ENCODE results near the gene F13A1. TPM values are rescaled to one million over a fixed set of nuclear protein-coding genes. Genes with fewer than 3 reads are reported as not detected.

F13A1 gene
- total and polyA plus RNA-seq, 2 of the 8 experiments (the other 6 are each of a cell fraction or from before 2014, with no cell fraction given): 0.57 to 1.5 TPM

GRCh38 chr6:6251555-6252280, 68.7 kb downstream of the F13A1 start:
- Histone ChIP-seq H2BK12ac (ENCODE audit: low read depth, low read length) (no peak overlapping the region), H2BK15ac (ENCODE audit: low read length) (no peak overlapping the region), H2BK120ac (replicated peaks; ENCODE audit: low read depth, low read length) (no peak overlapping the region), H3K18ac (ENCODE audit: extremely low read depth, low read length) (no peak overlapping the region), H4K91ac (replicated peaks; ENCODE audit: insufficient read length, low read length) (no peak overlapping the region), H3K27me3 (replicated peaks in 1 of 4; ENCODE audit: control insufficient read depth in 3 of 4, extremely low read depth in 1 of 4, insufficient read depth in 3 of 4, low read length in 3 of 4) (no peaks in the 10 kb centered on the region), H2AK5ac (ENCODE audit: low read depth, low read length) (no peak overlapping the region), H3K14ac (ENCODE audit: insufficient read length) (no peak overlapping the region), H2BK5ac (ENCODE audit: low read depth, low read length) (no peak overlapping the region), H3K79me2 (ENCODE audit: control insufficient read depth in 1 of 2, insufficient read depth in 2 of 2, low read length in 2 of 2) (no peaks in the 10 kb centered on the region), H2BK20ac (ENCODE audit: low read length) (no peak overlapping the region), H2AFZ (ENCODE audit: low read length) (no peak overlapping the region), H3K4me1 (replicated peaks in 1 of 4; ENCODE audit: control insufficient read depth in 3 of 4, insufficient read depth in 4 of 4, low read length in 3 of 4) (no peaks in the 10 kb centered on the region), H3K4me2 (ENCODE audit: insufficient read depth in 1 of 2, low read depth in 2 of 2, low read length in 2 of 2) (no peak overlapping the region), H3K36me3 (ENCODE audit: control insufficient read depth in 2 of 4, insufficient read depth in 4 of 4, low read length in 3 of 4) (no peaks in the 10 kb centered on the region), H3K79me1 (ENCODE audit: low read depth, low read length) (no peaks in the 10 kb centered on the region), H3K23ac (ENCODE audit: insufficient read length) (no peak overlapping the region), H3K4ac (replicated peaks; ENCODE audit: insufficient read length, low read depth, low read length) (no peak overlapping the region), H3K23me2 (ENCODE audit: low read depth, low read length) (no peaks in the 10 kb centered on the region), H3K9ac (replicated peaks in 1 of 4; ENCODE audit: extremely low read depth in 1 of 4, low read depth in 3 of 4, low read length in 3 of 4) (no peak overlapping the region), H4K5ac (ENCODE audit: insufficient read length, low read depth, low read length) (no peak overlapping the region), H3K9me3 (ENCODE audit: insufficient read depth in 2 of 2, low read depth in 1 of 2, low read length in 1 of 2) (no peaks in the 10 kb centered on the region), H4K8ac (ENCODE audit: extremely low read depth, insufficient read depth, low read length) (no peak overlapping the region), H3K27ac (ENCODE audit: low read depth, low read length) (no peak overlapping the region), H4K20me1 (replicated peaks in 1 of 2; ENCODE audit: control insufficient read depth in 1 of 2, insufficient read depth in 2 of 2, low read length in 2 of 2) (no peaks in the 10 kb centered on the region), H3K56ac (replicated peaks; ENCODE audit: insufficient read length, low read depth, low read length) (no peak overlapping the region), H3K4me3 (ENCODE audit: extremely low read depth in 1 of 4, insufficient read depth in 2 of 4, low read depth in 3 of 4, low read length in 4 of 4) (no peak overlapping the region)
- ChIA-PET POLR2A (ENCODE audit: partially characterized antibody) (no interaction called here), CTCF (ENCODE audit: partially characterized antibody) (interaction anchor here (0.6 to 2.1 kb wide), 4 partner anchors 12 to 114 kb away, joined by 3 to 8 read pairs (median 4); no protein-coding TSS in a partner anchor)
- 93% methylated on average over 13 of the region's 13 CpGs; no CpG with 5 or more reads in 1 of the 2 experiments for WGBS, 2 experiments (ENCODE audit: extremely low coverage in 1 of 2, insufficient coverage in 1 of 2, insufficient read length in 1 of 2, insufficient replicate concordance in 2 of 2, low coverage in 1 of 2, low lambda C conversion rate in 2 of 2, missing lambda C conversion rate in 1 of 2)
- FAIRE-seq: no peak
- DNase-seq (ENCODE audit: low read depth in 1 of 2, low spot score in 2 of 2): no peak
- TF ChIP-seq CHD2 (IDR thresholded peaks at IDR 0.05; ENCODE audit: low read length) (no peak), BRCA1 (IDR thresholded peaks at IDR 0.05; ENCODE audit: low read depth, low read length) (no peak), RAD21 (IDR thresholded peaks at IDR 0.05 in 1 of 2, conservative IDR thresholded peaks at IDR 0.05 in 1 of 2; ENCODE audit: low read depth in 2 of 2, low read length in 2 of 2) (no peak), TEAD4 (IDR thresholded peaks at IDR 0.05; ENCODE audit: low read depth, low read length) (no peak), NANOG (IDR thresholded peaks at IDR 0.05; ENCODE audit: insufficient read depth, low read depth, low read length, poor library complexity, severe bottlenecking) (no peak), CEBPB (IDR thresholded peaks at IDR 0.05; ENCODE audit: low read depth, low read length) (no peak), SIRT6 (IDR thresholded peaks at IDR 0.05; ENCODE audit: low read length) (no peak)
- TF ChIP-seq, protein P1, sequence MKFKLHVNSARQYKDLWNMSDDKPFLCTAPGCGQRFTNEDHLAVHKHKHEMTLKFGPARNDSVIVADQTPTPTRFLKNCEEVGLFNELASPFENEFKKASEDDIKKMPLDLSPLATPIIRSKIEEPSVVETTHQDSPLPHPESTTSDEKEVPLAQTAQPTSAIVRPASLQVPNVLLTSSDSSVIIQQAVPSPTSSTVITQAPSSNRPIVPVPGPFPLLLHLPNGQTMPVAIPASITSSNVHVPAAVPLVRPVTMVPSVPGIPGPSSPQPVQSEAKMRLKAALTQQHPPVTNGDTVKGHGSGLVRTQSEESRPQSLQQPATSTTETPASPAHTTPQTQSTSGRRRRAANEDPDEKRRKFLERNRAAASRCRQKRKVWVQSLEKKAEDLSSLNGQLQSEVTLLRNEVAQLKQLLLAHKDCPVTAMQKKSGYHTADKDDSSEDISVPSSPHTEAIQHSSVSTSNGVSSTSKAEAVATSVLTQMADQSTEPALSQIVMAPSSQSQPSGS (IDR thresholded peaks at IDR 0.05; ENCODE audit: low read length): no peak
- TF ChIP-seq, protein P2, sequence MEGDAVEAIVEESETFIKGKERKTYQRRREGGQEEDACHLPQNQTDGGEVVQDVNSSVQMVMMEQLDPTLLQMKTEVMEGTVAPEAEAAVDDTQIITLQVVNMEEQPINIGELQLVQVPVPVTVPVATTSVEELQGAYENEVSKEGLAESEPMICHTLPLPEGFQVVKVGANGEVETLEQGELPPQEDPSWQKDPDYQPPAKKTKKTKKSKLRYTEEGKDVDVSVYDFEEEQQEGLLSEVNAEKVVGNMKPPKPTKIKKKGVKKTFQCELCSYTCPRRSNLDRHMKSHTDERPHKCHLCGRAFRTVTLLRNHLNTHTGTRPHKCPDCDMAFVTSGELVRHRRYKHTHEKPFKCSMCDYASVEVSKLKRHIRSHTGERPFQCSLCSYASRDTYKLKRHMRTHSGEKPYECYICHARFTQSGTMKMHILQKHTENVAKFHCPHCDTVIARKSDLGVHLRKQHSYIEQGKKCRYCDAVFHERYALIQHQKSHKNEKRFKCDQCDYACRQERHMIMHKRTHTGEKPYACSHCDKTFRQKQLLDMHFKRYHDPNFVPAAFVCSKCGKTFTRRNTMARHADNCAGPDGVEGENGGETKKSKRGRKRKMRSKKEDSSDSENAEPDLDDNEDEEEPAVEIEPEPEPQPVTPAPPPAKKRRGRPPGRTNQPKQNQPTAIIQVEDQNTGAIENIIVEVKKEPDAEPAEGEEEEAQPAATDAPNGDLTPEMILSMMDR (IDR thresholded peaks at IDR 0.05; ENCODE audit: control extremely low read depth in 1 of 3, insufficient read depth in 1 of 3, low read depth in 1 of 3, low read length in 3 of 3): no peak

Measured in H1 (cell line).